CD4-positive, alpha-beta memory T cell (primary cell): Measurements from ENCODE around the gene DOCK1. TPM values are rescaled to one million over a fixed set of nuclear protein-coding genes. Genes with fewer than 3 reads are reported as not detected.

Experiments used
- CTCF ChIA-PET: fragments of 350-600 bp; sonication (Branson Sonifier 250); formaldehyde crosslinking; loops from one replicate; lab custom pipeline; 2021; ENCODE audit warnings: inconsistent platforms; ENCODE audit not compliant: partially characterized antibody; lab: Charles Lee
- POLR2A ChIA-PET: fragments of 350-600 bp; sonication (Branson Sonifier 250); formaldehyde crosslinking; loops from one replicate; lab custom pipeline; 2021; ENCODE audit not compliant: partially characterized antibody; lab: Charles Lee
- DNase-seq, 5 donors: peaks; one replicate each; pipeline versions ENCODE4 v3.0.0 to v3.0.0-alpha.2; 2020 to 2022; ENCODE audit warnings: mixed read lengths in 1 of 5
- H3K27ac ChIP-seq: one replicate; pipeline ENCODE4 v1.7.0; 2013; ENCODE audit warnings: low read depth, low read length
- H3K27me3 ChIP-seq: 2 replicates; pipeline ENCODE4 v1.7.0; 2013; ENCODE audit warnings: mild to moderate bottlenecking, low read length, moderate library complexity; ENCODE audit not compliant: insufficient read depth
- H3K36me3 ChIP-seq: 2 replicates; pipeline ENCODE4 v1.7.0; 2013; ENCODE audit warnings: mild to moderate bottlenecking, low read length, moderate library complexity; ENCODE audit not compliant: insufficient read depth
- H3K4me1 ChIP-seq: 2 replicates; pipeline ENCODE4 v1.7.0; 2013; ENCODE audit warnings: mild to moderate bottlenecking, low read length, moderate library complexity; ENCODE audit not compliant: insufficient read depth
- H3K4me3 ChIP-seq, 2 donors: one replicate each; pipeline ENCODE4 v1.7.0; 2013; ENCODE audit warnings: low read length in 2 of 2, mild to moderate bottlenecking in 1 of 2
- H3K9me3 ChIP-seq, 2 donors: one replicate each; pipeline ENCODE4 v1.7.0; 2013; ENCODE audit warnings: low read length in 2 of 2, control low read depth in 1 of 2; ENCODE audit not compliant: control insufficient read depth in 1 of 2
- H3K27ac Mint-ChIP-seq, 7 donors: one replicate each; pipeline ENCODE4 v1.8.0; 2020 to 2021; ENCODE audit warnings: mixed read lengths in 7 of 7, mild to moderate bottlenecking in 6 of 7, inconsistent platforms in 3 of 7, moderate library complexity in 3 of 7
- H3K27me3 Mint-ChIP-seq, 2 donors: one replicate each; pipeline ENCODE4 v1.8.0; 2020 to 2021; ENCODE audit warnings: mixed read lengths in 2 of 2
- H3K36me3 Mint-ChIP-seq, 2 donors: one replicate each; pipeline ENCODE4 v1.8.0; 2020 to 2021; ENCODE audit warnings: mixed read lengths in 2 of 2, inconsistent platforms in 1 of 2, mild to moderate bottlenecking in 1 of 2
- H3K4me1 Mint-ChIP-seq, 4 donors: one replicate each; pipeline ENCODE4 v1.8.0; 2020 to 2021; ENCODE audit warnings: mixed read lengths in 4 of 4, mild to moderate bottlenecking in 1 of 4
- H3K4me3 Mint-ChIP-seq, 8 donors: one replicate each; pipeline ENCODE4 v1.8.0; 2020 to 2021; ENCODE audit warnings: mixed read lengths in 8 of 8, mild to moderate bottlenecking in 7 of 8, moderate library complexity in 6 of 8, inconsistent platforms in 3 of 8
- H3K9me3 Mint-ChIP-seq, 8 donors: one replicate each; pipeline ENCODE4 v1.8.0; 2020 to 2021; ENCODE audit warnings: mixed read lengths in 8 of 8, mild to moderate bottlenecking in 5 of 8, inconsistent platforms in 3 of 8, moderate library complexity in 1 of 8
- intact Hi-C: fragments of 100-400 bp; cut with micrococcal nuclease; formaldehyde crosslinking; loops from one replicate; pipeline ENCODE4 v1.15.1; 2023
- polyA plus RNA-seq, 2 donors: library from polyadenylated mRNA; unstranded; fragments of 300-500 nt; fragmentation: Illumina TruSeq; gene quantifications; one replicate each; pipeline ENCODE4 v1.2.3, GENCODE V29; 2021
- total RNA-seq, 2 experiments: library from RNA; stranded (reverse); gene quantifications; one replicate each; pipeline ENCODE4 v1.2.3, GENCODE V29; 2021

The DOCK1 gene
- total and polyA plus RNA-seq, 4 experiments from 2014 or later: 0.17 TPM; not detected in 2

DNA sequence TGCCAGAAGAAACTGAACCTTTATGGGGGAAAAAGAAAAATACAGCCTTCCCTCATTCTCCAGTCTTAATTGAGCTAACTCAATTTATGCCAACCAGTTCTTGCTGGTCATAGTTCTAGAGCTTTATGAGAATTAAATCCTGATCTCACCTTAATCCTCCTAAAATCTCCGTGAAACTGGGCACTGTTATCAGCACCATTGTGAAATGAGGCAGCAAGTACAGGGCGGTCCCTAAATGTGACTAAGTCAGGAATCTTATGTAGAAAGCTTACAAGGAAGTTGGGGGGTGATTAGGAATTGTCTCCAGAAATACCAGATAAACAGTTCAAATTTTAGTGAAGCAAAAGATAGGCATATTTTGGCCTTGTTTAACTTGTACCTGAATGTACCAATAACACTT is 301.9 kb downstream of the DOCK1 start:
- no peaks in the 10 kb centered on the region for H3K4me1 ChIP-seq
- no peak for DNase-seq
- POLR2A ChIA-PET: no interaction called here
- intact Hi-C loops: no loop called here
- Mint-ChIP-seq H3K4me1 (no peaks in the 10 kb centered on the region), H3K9me3 (no peaks in the 10 kb centered on the region), H3K27me3 (no peaks in the 10 kb centered on the region), H3K27ac (no peak overlapping the region), H3K4me3 (no peak overlapping the region), H3K36me3 (no peaks in the 10 kb centered on the region)
- H3K9me3 ChIP-seq: no peaks in the 10 kb centered on the region
- H3K4me3 ChIP-seq: no peak overlapping the region
- H3K27me3 ChIP-seq: no peaks in the 10 kb centered on the region
- no peak overlapping the region for H3K27ac ChIP-seq
- CTCF ChIA-PET: no interaction called here
- no peaks in the 10 kb centered on the region for H3K36me3 ChIP-seq

DNA sequence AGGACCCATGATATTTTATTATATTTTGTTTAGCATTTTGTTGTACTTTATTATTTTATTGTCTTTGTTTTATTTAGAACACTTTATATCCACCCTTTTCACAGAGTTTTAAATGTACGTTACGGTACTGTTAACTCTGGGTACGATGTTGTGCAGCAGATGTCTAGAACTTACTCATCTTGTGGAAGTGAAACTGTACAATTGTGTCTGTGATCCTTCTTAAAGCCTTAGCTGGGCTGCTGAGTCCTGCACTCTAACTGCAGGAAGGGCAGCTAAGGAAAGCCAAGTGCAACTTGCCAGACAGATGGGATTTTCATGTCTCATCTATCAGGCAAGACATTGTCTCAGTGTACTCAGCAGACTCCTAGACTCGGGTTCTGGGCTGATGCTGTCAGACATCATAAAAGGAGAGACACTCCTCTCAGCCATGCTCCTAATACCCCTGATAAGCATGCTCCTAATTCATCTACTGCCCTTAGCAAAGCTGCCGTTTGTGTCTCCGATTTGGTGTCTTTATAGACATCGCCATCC is 305.8 kb downstream of the DOCK1 start:
- intact Hi-C loops: no loop called here
- CTCF ChIA-PET: no interaction called here

DNA sequence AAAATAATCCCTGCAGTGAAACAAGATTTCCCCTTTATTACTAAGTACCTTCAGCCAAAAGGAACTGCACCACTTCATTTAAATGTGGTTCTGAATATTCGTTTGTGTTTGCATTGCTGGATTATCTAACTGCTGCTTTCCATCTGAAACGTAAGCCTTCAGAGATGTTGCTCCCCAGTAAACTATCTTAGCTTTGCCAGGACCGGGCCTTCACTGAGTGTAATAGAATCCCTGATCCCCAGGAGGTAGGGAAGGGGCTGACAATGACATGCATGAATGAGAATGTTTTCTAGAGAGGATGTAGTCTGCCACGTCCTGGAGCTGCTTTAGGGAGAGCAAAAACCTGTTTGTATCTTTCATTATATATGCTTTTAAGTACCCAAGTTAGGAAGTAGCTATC is 310.6 kb downstream of the DOCK1 start:
- Mint-ChIP-seq H3K36me3 (no peaks in the 10 kb centered on the region), H3K27ac (no peak overlapping the region), H3K4me3 (no peak overlapping the region), H3K27me3 (no peaks in the 10 kb centered on the region), H3K9me3 (peaks cover 0 to 7% (median 3%) of the 10 kb centered on the region in 8 donors), H3K4me1 (no peaks in the 10 kb centered on the region)
- ChIA-PET POLR2A (no interaction called here), CTCF (no interaction called here)
- H3K36me3 ChIP-seq: no peaks in the 10 kb centered on the region
- intact Hi-C loops: no loop called here
- H3K4me1 ChIP-seq: no peaks in the 10 kb centered on the region
- H3K9me3 ChIP-seq: no peaks in the 10 kb centered on the region
- H3K27me3 ChIP-seq: no peaks in the 10 kb centered on the region
- H3K4me3 ChIP-seq: no peak overlapping the region
- H3K27ac ChIP-seq: no peak overlapping the region
- DNase-seq: no peak

More for the DNA sequence above, 305.8 kb downstream of the DOCK1 start:
- Mint-ChIP-seq H3K27me3 (no peaks in the 10 kb centered on the region), H3K4me1 (no peaks in the 10 kb centered on the region), H3K27ac (no peak overlapping the region), H3K4me3 (no peak overlapping the region), H3K36me3 (no peaks in the 10 kb centered on the region), H3K9me3 (no peaks in the 10 kb centered on the region)
- Histone ChIP-seq H3K4me1 (no peaks in the 10 kb centered on the region), H3K36me3 (no peaks in the 10 kb centered on the region), H3K27me3 (no peaks in the 10 kb centered on the region), H3K4me3 (no peak overlapping the region), H3K9me3 (no peaks in the 10 kb centered on the region), H3K27ac (no peak overlapping the region)
- no peak for DNase-seq
- POLR2A ChIA-PET: no interaction called here

DNA sequence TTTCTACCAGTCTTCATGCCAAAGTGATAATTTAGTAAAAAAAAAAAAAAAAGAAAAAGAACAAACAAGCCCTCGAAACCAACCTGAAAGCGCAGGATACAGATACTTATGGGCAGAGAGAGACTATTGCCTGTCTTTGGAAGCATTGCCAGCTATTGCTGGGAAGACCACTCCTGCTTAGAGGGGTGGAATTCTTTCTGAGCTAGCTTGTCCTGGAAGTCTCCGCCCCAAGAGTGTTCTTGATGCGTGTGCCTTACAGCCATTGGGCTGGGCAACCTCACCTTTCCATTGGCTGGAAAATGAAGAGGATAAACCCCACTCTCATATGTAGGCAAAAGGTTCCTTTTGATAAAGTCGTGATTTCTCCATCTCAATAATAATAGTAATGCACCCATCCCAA is 311.0 kb downstream of the DOCK1 start:
- ChIA-PET CTCF (no interaction called here), POLR2A (no interaction called here)
- H3K27ac ChIP-seq: no peak overlapping the region
- no peaks in the 10 kb centered on the region for H3K4me1 Mint-ChIP-seq
- DNase-seq: no peak
- no peaks in the 10 kb centered on the region for H3K36me3 Mint-ChIP-seq
- H3K4me3 ChIP-seq: no peak overlapping the region
- intact Hi-C loops: no loop called here
- no peaks in the 10 kb centered on the region for H3K27me3 ChIP-seq
- no peaks in the 10 kb centered on the region for H3K4me1 ChIP-seq
- peaks cover 0 to 7% (median 3%) of the 10 kb centered on the region in 8 donors for H3K9me3 Mint-ChIP-seq
- H3K36me3 ChIP-seq: no peaks in the 10 kb centered on the region
- no peaks in the 10 kb centered on the region for H3K27me3 Mint-ChIP-seq
- H3K27ac Mint-ChIP-seq: no peak overlapping the region
- H3K4me3 Mint-ChIP-seq: no peak overlapping the region
- H3K9me3 ChIP-seq: no peaks in the 10 kb centered on the region

DNA sequence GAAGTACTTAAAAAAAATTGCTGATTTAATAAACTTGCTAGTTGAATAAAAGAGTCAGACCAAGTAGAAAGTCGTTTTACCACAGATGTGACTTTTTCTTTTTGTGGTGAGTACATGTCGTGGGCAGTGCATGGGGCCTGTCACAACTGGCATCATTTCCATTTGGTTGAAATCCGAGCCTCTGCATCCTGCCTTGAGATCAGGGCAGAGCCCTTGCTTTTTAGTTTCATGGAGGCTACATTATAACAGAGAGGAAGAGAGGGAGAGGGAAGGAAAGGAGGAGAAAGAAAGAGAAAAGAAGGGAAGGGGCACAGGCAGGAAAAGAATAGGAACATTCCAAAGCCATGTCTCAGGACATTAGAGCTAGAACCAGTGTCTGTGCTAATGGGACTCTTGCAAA is 311.6 kb downstream of the DOCK1 start:
- CTCF ChIA-PET: no interaction called here
- Histone ChIP-seq H3K4me1 (no peaks in the 10 kb centered on the region), H3K27ac (no peak overlapping the region), H3K36me3 (no peaks in the 10 kb centered on the region), H3K9me3 (no peaks in the 10 kb centered on the region), H3K27me3 (no peaks in the 10 kb centered on the region), H3K4me3 (no peak overlapping the region)
- POLR2A ChIA-PET: no interaction called here
- Mint-ChIP-seq H3K9me3 (peaks cover 0 to 7% (median 3%) of the 10 kb centered on the region in 8 donors), H3K27me3 (no peaks in the 10 kb centered on the region), H3K36me3 (no peaks in the 10 kb centered on the region), H3K27ac (no peak overlapping the region), H3K4me1 (no peaks in the 10 kb centered on the region), H3K4me3 (no peak overlapping the region)
- intact Hi-C loops: no loop called here
- no peak for DNase-seq

DNA sequence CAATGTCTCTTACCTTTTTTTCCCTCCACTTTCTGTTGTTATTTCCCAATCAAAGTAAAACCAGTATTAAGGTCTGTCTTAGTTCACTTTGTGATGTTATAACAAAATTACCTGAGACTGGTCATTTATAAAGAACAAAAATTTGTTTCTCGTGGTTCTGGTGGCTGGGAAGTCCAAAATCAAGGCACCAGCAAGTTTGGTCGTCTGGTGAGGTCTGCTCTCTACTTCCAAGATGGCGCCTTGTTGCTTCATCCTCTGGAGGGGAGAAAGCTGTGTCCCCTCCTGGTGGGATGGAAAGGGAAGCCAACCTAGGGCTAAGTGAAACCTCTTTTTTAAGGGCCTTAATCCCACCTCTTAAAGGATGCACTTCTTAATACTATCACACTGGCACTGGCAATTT is 313.4 kb downstream of the DOCK1 start:
- Mint-ChIP-seq H3K27ac (no peak overlapping the region), H3K9me3 (peaks cover 0 to 7% (median 3%) of the 10 kb centered on the region in 8 donors), H3K4me3 (no peak overlapping the region), H3K4me1 (no peaks in the 10 kb centered on the region), H3K27me3 (no peaks in the 10 kb centered on the region), H3K36me3 (no peaks in the 10 kb centered on the region)
- intact Hi-C loops: no loop called here
- Histone ChIP-seq H3K27ac (no peak overlapping the region), H3K4me3 (no peak overlapping the region), H3K9me3 (no peaks in the 10 kb centered on the region), H3K36me3 (no peaks in the 10 kb centered on the region), H3K27me3 (no peaks in the 10 kb centered on the region), H3K4me1 (no peaks in the 10 kb centered on the region)
- CTCF ChIA-PET: no interaction called here
- POLR2A ChIA-PET: no interaction called here
- no peak for DNase-seq

DNA sequence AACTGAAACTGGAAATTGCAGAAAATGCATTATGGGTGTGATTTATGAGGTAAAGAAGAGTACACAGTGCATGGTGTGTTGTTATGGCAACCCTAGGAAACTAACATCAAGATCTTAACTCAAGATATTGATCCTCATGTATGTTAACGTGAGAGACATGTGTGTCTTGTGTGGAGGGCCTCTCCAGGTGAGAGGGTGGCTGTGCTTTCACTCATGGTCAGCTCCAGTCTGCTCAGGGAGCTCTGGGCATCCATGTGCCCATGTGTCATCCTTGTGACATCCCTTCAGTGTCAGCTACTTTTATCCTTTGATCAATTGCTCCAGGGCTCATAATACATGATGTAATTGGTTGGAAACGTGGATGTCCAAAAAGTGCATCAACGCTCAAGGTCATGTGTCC is 316.1 kb downstream of the DOCK1 start:
- Mint-ChIP-seq H3K27ac (no peak overlapping the region), H3K27me3 (no peaks in the 10 kb centered on the region), H3K4me3 (no peak overlapping the region), H3K4me1 (no peaks in the 10 kb centered on the region), H3K36me3 (no peaks in the 10 kb centered on the region), H3K9me3 (peaks cover 0 to 7% (median 3%) of the 10 kb centered on the region in 8 donors)
- Histone ChIP-seq H3K4me1 (no peaks in the 10 kb centered on the region), H3K9me3 (no peaks in the 10 kb centered on the region), H3K27me3 (no peaks in the 10 kb centered on the region), H3K27ac (no peak overlapping the region), H3K4me3 (no peak overlapping the region), H3K36me3 (no peaks in the 10 kb centered on the region)
- ChIA-PET POLR2A (no interaction called here), CTCF (interaction anchor here (1.1 kb wide), 1 partner anchor 22 kb away, joined by 3 read pairs; no protein-coding TSS in a partner anchor)
- intact Hi-C loops: no loop called here
- DNase-seq: no peak

DNA sequence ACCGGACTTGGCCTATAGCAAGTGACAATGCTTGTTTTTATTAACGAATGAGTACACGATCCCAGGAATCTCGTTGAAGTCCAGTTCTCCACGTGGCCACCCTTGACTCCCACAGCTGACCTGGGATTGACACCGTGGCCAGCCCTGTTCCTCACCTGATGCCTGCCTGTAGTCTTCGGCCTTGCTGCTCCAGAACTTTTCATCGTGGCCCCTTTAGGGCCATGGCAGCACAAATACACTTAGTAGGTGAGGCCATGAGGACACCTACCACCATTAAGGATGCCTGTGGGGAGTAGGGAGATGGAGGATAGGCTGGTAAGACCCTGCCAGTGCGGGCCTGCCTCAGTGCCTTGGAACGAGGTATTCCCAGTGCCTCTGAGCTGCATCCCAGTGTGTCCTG is 321.8 kb downstream of the DOCK1 start:
- DNase-seq: no peak
- no peak overlapping the region for H3K4me3 ChIP-seq
- Mint-ChIP-seq H3K27ac (no peak overlapping the region), H3K36me3 (no peaks in the 10 kb centered on the region), H3K27me3 (peaks cover 0 to 2% of the 10 kb centered on the region in 2 donors), H3K4me3 (no peak overlapping the region), H3K9me3 (no peaks in the 10 kb centered on the region), H3K4me1 (no peaks in the 10 kb centered on the region)
- H3K36me3 ChIP-seq: no peaks in the 10 kb centered on the region
- ChIA-PET CTCF (no interaction called here), POLR2A (no interaction called here)
- no peaks in the 10 kb centered on the region for H3K4me1 ChIP-seq
- no peaks in the 10 kb centered on the region for H3K27me3 ChIP-seq
- intact Hi-C loops: no loop called here
- H3K27ac ChIP-seq: no peak overlapping the region
- H3K9me3 ChIP-seq: no peaks in the 10 kb centered on the region
